ENCODE data around the gene ANKRD23.

DNA sequence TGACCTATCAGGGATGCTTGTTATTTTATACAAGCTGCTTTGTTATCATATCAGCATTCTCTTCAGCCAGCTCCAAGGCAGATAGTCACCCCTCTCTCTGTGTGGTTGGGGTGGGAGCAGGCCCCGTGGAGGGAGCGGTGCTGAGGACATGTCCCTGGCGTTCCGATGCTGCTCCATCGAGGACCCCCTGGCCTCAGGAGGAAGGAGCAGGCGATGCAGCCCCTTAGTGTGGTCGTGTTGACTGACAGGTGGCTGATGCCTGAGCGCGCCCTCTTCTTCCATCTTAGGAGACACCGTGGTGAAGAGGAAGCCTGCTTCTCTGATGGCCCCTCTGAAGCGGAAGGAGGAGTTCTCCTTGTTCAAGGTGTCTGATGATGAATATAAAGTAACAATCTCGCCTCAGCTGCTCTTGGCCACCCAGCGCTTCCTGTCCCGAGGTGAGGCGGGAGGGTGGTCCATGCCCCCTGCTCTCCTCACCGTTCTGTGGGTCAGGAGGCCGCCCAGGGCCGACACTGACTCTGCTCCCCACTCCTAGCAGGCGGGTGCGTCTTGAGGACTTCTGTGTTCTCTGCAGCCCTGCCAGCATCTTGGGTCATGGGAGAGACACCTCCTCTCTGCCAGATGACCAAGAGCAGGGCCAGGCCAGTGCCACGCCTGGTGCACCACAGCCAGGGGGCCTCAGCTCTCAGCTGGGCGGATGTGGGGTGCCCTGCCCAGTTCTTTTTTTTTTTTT lies 17.1 kb downstream of the ANKRD23 start:
- TF ChIP-seq PBX2 (CRISPR knock-in tag; IDR thresholded peaks at IDR 0.05) (no peak), POLR2AphosphoS5 (IDR thresholded peaks at IDR 0.05; ENCODE audit: low read depth, low read length) (no peak), SRF (IDR thresholded peaks at IDR 0.05; ENCODE audit: low read depth, low read length) (no peak), EP300 (IDR thresholded peaks at IDR 0.05; ENCODE audit: low read depth in 2 of 2, low read length in 2 of 2) (no peak), EP300 (CRISPR knock-in tag; IDR thresholded peaks at IDR 0.05; ENCODE audit: borderline replicate concordance) (no peak), CEBPB (IDR thresholded peaks at IDR 0.05; ENCODE audit: borderline replicate concordance, low read depth, low read length) (no peak), TCF12 (IDR thresholded peaks at IDR 0.05) (no peak), TCF12 (CRISPR knock-in tag; IDR thresholded peaks at IDR 0.05) (no peak), NFYB (CRISPR knock-in tag; IDR thresholded peaks at IDR 0.05) (no peak), TBX2 (CRISPR knock-in tag; IDR thresholded peaks at IDR 0.05; ENCODE audit: borderline replicate concordance) (no peak), REXO4 (CRISPR knock-in tag; IDR thresholded peaks at IDR 0.05; ENCODE audit: borderline replicate concordance) (no peak), RFX5 (IDR thresholded peaks at IDR 0.05; ENCODE audit: low read depth, low read length) (no peak), POLR2A (IDR thresholded peaks at IDR 0.05; ENCODE audit: insufficient read depth in 1 of 2, low read depth in 2 of 2, low read length in 2 of 2) (no peak)
- TF ChIP-seq, protein P1, sequence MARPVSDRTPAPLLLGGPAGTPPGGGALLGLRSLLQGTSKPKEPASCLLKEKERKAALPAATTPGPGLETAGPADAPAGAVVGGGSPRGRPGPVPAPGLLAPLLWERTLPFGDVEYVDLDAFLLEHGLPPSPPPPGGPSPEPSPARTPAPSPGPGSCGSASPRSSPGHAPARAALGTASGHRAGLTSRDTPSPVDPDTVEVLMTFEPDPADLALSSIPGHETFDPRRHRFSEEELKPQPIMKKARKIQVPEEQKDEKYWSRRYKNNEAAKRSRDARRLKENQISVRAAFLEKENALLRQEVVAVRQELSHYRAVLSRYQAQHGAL (CRISPR knock-in tag; IDR thresholded peaks at IDR 0.05; ENCODE audit: not compliant biosample characterization), result no peak
- TF ChIP-seq, protein P2, sequence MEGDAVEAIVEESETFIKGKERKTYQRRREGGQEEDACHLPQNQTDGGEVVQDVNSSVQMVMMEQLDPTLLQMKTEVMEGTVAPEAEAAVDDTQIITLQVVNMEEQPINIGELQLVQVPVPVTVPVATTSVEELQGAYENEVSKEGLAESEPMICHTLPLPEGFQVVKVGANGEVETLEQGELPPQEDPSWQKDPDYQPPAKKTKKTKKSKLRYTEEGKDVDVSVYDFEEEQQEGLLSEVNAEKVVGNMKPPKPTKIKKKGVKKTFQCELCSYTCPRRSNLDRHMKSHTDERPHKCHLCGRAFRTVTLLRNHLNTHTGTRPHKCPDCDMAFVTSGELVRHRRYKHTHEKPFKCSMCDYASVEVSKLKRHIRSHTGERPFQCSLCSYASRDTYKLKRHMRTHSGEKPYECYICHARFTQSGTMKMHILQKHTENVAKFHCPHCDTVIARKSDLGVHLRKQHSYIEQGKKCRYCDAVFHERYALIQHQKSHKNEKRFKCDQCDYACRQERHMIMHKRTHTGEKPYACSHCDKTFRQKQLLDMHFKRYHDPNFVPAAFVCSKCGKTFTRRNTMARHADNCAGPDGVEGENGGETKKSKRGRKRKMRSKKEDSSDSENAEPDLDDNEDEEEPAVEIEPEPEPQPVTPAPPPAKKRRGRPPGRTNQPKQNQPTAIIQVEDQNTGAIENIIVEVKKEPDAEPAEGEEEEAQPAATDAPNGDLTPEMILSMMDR (CRISPR knock-in tag; IDR thresholded peaks at IDR 0.05), result no peak

All from HepG2 (cell line).